Trophoblast cell (in vitro differentiated cells and primary cell): ENCODE results near the gene CDYL.

Experiments
- DNase-seq, 2 donors: peaks; one replicate each; pipeline ENCODE4 v3.0.0-alpha.2; 2016
- H2AFZ ChIP-seq: 2 replicates; pipeline ENCODE4 v1.6.1; 2013; ENCODE audit warnings: low read length, moderate library complexity, mild to moderate bottlenecking; ENCODE audit not compliant: insufficient read depth, poor library complexity
- H2AK5ac ChIP-seq: 2 replicates; pipeline ENCODE4 v1.6.1; 2013; ENCODE audit warnings: mild to moderate bottlenecking, low read length
- H2BK120ac ChIP-seq: 2 replicates; pipeline ENCODE4 v1.6.1; 2013; ENCODE audit warnings: low read length, mild to moderate bottlenecking, moderate library complexity; ENCODE audit not compliant: insufficient read depth, poor library complexity
- H2BK12ac ChIP-seq: 2 replicates; pipeline ENCODE4 v1.6.1; 2013; ENCODE audit warnings: mild to moderate bottlenecking, low read length, moderate library complexity
- H2BK5ac ChIP-seq: 2 replicates; pipeline ENCODE4 v1.6.1; 2013; ENCODE audit warnings: low read length, low read depth, moderate library complexity, mild to moderate bottlenecking; ENCODE audit not compliant: poor library complexity
- H3K14ac ChIP-seq: 2 replicates; pipeline ENCODE4 v1.6.1; 2013; ENCODE audit warnings: mild to moderate bottlenecking, low read length
- H3K18ac ChIP-seq: 2 replicates; pipeline ENCODE4 v1.6.1; 2013; ENCODE audit warnings: mild to moderate bottlenecking, low read length
- H3K23ac ChIP-seq: 2 replicates; pipeline ENCODE4 v1.6.1; 2013; ENCODE audit warnings: low read length
- H3K27ac ChIP-seq: 2 replicates; pipeline ENCODE4 v1.5.1; 2013; ENCODE audit warnings: low read depth, mild to moderate bottlenecking, inconsistent platforms, low read length, moderate library complexity
- H3K27me3 ChIP-seq: 2 replicates; pipeline ENCODE4 v1.6.1; 2013; ENCODE audit warnings: inconsistent platforms, mild to moderate bottlenecking, low read length, moderate library complexity; ENCODE audit not compliant: insufficient read depth
- H3K36me3 ChIP-seq, 2 experiments: 1 replicate in 1 of 2; 2 replicates in 1 of 2; pipeline ENCODE4 v1.6.1; 2013; ENCODE audit warnings: low read length in 2 of 2, mild to moderate bottlenecking in 2 of 2, moderate library complexity in 1 of 2; ENCODE audit not compliant: insufficient read depth in 2 of 2, control insufficient read depth in 1 of 2
- H3K4ac ChIP-seq: 2 replicates; pipeline ENCODE4 v1.6.1; 2013; ENCODE audit warnings: low read depth, mild to moderate bottlenecking, low read length, moderate library complexity
- H3K4me1 ChIP-seq, 2 experiments: 1 replicate in 1 of 2; 2 replicates in 1 of 2; pipeline ENCODE4 v1.6.1; 2013; ENCODE audit warnings: low read length in 2 of 2, mild to moderate bottlenecking in 2 of 2, moderate library complexity in 1 of 2; ENCODE audit not compliant: insufficient read depth in 2 of 2, control insufficient read depth in 1 of 2
- H3K4me2 ChIP-seq: 2 replicates; pipeline ENCODE4 v1.6.1; 2013; ENCODE audit warnings: inconsistent platforms, mild to moderate bottlenecking, low read length, moderate library complexity
- H3K4me3 ChIP-seq: 2 replicates; pipeline ENCODE4 v1.5.1; 2013; ENCODE audit warnings: mild to moderate bottlenecking, low read depth, low read length, inconsistent platforms
- H3K79me1 ChIP-seq: one replicate; pipeline ENCODE4 v1.6.1; 2013; ENCODE audit warnings: low read length
- H3K79me2 ChIP-seq: 2 replicates; pipeline ENCODE4 v1.6.1; 2013; ENCODE audit warnings: low read length, mild to moderate bottlenecking; ENCODE audit not compliant: control insufficient read depth, insufficient read depth, poor library complexity
- H3K9ac ChIP-seq: 2 replicates; pipeline ENCODE4 v1.6.1; 2013; ENCODE audit warnings: mild to moderate bottlenecking, low read length
- H3K9me3 ChIP-seq: 2 replicates; pipeline ENCODE4 v1.6.1; 2013; ENCODE audit warnings: low read depth, mild to moderate bottlenecking, control low read depth, inconsistent platforms, low read length; ENCODE audit not compliant: insufficient read depth
- H4K12ac ChIP-seq: 2 replicates; pipeline ENCODE4 v1.6.1; 2013; ENCODE audit warnings: low read depth, mild to moderate bottlenecking, low read length, moderate library complexity
- H4K8ac ChIP-seq: 2 replicates; pipeline ENCODE4 v1.6.1; 2013; ENCODE audit warnings: low read depth, mild to moderate bottlenecking, low read length, moderate library complexity
- H4K91ac ChIP-seq: one replicate; pipeline ENCODE4 v1.6.1; 2013; ENCODE audit warnings: low read depth, mild to moderate bottlenecking, low read length, moderate library complexity
- WGBS: extraction: QIAGEN DNeasy Blood & Tissue Kit; methylation state at CpG from one replicate; pipeline ENCODE4 v1.1.7; 2013; ENCODE audit warnings: missing lambda C conversion rate; ENCODE audit not compliant: insufficient read length, insufficient coverage; ENCODE audit errors: extremely low coverage; 5-methylcytosine and 5-hydroxymethylcytosine counted together

Gene CDYL

DNA sequence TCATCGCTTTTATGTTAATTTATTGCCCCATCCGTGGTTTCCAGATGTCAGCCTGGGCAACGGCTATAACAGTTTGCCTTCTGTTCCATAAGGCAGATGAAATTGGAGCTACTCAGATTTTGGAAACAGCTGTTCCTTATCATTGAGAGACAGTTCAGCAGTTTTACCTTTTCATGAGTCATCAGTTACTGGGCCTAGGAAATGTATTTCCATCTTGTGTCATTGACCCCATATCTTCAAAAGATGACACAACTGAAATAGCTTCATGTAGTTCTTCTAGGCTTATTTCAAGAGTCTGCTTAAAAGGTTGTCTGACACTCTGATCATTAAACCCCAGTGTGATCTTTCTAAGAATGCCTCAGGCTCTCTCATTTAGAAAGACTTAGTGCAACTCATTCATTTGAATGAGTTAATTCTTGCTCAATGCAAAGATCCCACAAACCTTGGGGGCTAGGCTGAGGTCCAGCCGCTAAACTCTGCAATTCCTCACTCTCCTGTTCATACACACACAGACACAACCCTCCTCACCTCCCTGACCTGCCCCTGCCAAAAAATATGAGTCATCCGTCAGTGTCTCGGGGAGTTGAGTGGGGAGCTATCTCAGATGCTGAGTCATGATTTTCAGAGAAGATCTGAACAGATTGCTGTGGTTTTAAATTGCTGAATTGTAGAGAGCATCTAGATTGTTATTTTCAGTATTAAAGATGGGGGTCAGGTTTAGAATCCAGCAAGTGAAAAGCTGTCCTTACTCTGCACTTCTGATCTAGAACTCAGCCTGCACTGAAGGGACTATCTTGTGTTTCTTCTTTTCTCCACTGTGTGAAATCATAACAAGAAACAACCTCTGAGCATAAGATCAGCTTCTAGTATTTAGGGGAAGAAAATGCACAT is 165.8 kb downstream of the CDYL start:
- peaks cover 3% of the 10 kb centered on the region for H3K79me1 ChIP-seq
- DNase-seq, result peak in 1 of 2 donors; percentile 40
- WGBS, result no CpG with 5 or more reads among the region's 6 CpGs

DNA sequence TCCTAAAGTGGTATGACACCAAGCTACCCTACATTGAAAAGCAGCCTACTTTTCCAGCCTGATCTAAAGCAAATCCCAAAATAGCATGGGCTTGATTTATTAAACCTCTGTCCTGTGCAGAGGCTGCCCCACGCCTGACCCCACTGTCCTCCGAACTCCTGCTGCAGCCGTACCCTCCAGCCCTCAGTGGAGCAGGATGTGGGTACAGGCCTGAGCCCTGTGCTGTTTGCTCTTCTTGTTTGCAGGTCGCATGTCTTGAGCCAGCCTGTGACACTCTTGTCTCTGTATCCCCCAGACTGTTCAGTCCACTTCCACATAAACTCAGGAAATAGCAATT is 166.4 kb downstream of the CDYL start:
- no CpG with 5 or more reads among the region's 4 CpGs for WGBS
- Histone ChIP-seq H3K9ac (no peak overlapping the region), H3K4me3 (no peak overlapping the region), H3K4me2 (no peak overlapping the region), H2AFZ (no peak overlapping the region), H3K36me3 (peaks cover 30 to 32% of the 10 kb centered on the region in 2 experiments), H2BK5ac (peak overlapping the region; percentile 18), H3K27ac (peak overlapping the region; percentile 78), H4K91ac (peak overlapping the region; percentile 29), H3K4ac (no peak overlapping the region), H3K18ac (no peak overlapping the region), H4K8ac (no peak overlapping the region), H3K4me1 (peaks cover 18 to 29% of the 10 kb centered on the region in 2 experiments), H3K79me1 (peaks cover 3% of the 10 kb centered on the region), H3K79me2 (no peaks in the 10 kb centered on the region), H2BK12ac (peak overlapping the region; percentile 27), H4K12ac (no peak overlapping the region), H2BK120ac (peak overlapping the region; percentile 5), H2AK5ac (no peak overlapping the region), H3K27me3 (no peaks in the 10 kb centered on the region), H3K23ac (no peak overlapping the region), H3K14ac (peak overlapping the region; percentile 16), H3K9me3 (peaks cover 2% of the 10 kb centered on the region)
- no peak for DNase-seq

More for the DNA sequence above, 165.8 kb downstream of the CDYL start:
- Histone ChIP-seq H4K12ac (no peak overlapping the region), H3K79me2 (no peaks in the 10 kb centered on the region), H3K27ac (peak overlapping the region; percentile 78), H2BK12ac (no peak overlapping the region), H3K9ac (no peak overlapping the region), H2BK120ac (no peak overlapping the region), H3K18ac (no peak overlapping the region), H4K8ac (no peak overlapping the region), H3K36me3 (peaks cover 31 to 32% of the 10 kb centered on the region in 2 experiments), H3K4me1 (peaks cover 13 to 23% of the 10 kb centered on the region in 2 experiments), H3K9me3 (peaks cover 2% of the 10 kb centered on the region), H3K14ac (no peak overlapping the region), H2BK5ac (no peak overlapping the region), H3K23ac (no peak overlapping the region), H2AFZ (no peak overlapping the region), H2AK5ac (no peak overlapping the region), H3K4me3 (no peak overlapping the region), H3K27me3 (no peaks in the 10 kb centered on the region), H3K4ac (no peak overlapping the region), H4K91ac (no peak overlapping the region), H3K4me2 (no peak overlapping the region)

DNA sequence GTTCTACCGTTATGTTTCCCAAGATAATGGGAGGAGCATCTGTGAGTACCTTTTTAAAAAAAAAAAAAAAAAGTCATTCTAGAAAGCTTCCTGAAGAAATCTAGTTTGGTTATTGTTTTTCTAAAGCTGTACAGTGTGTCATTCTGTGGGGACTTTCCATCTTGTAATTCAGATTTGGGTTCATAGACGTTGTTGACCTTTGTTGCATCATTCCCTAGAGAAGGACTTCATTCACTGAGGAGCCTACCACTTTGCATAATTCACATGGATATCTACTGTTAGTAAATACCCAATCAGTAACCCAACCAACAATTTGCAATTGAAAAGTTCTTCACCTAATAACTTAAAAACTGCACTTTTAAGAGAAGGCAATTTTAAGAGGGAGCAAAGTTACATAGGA is 167.5 kb downstream of the CDYL start:
- Histone ChIP-seq H3K4ac (no peak overlapping the region), H3K36me3 (peaks cover 30 to 38% of the 10 kb centered on the region in 2 experiments), H3K18ac (no peak overlapping the region), H4K12ac (no peak overlapping the region), H2BK12ac (no peak overlapping the region), H2AFZ (no peak overlapping the region), H3K14ac (no peak overlapping the region), H3K4me1 (peaks cover 27 to 37% of the 10 kb centered on the region in 2 experiments), H2AK5ac (no peak overlapping the region), H3K4me2 (no peak overlapping the region), H3K27ac (no peak overlapping the region), H2BK5ac (no peak overlapping the region), H3K23ac (no peak overlapping the region), H4K8ac (no peak overlapping the region), H3K4me3 (no peak overlapping the region), H3K9ac (no peak overlapping the region), H3K79me2 (no peaks in the 10 kb centered on the region), H4K91ac (no peak overlapping the region), H3K79me1 (peaks cover 3% of the 10 kb centered on the region), H3K27me3 (no peaks in the 10 kb centered on the region), H2BK120ac (no peak overlapping the region), H3K9me3 (peaks cover 2% of the 10 kb centered on the region)
- DNase-seq, result no peak
- WGBS, result no CpG with 5 or more reads among the region's 2 CpGs

DNA sequence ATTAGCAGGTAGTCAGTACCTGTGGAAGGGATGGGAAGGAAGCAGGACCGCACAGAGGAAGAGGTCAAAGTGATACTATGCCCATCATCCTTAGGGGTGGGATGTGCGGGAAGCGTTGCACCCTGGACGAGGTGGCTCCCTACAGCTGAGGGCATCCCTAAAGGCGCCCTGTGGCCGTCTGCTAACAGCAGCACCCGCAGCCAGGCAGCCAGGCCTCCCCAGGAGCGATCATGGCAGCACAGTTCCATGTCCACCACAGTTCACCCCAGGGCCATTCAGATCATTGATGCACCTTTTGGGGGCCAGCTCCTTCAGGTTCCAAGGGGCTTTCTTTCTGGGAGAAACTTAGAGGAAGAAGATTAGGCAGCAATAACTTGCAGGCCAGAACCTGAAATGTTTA is 168.1 kb downstream of the CDYL start:
- Histone ChIP-seq H3K9me3 (peaks cover 2% of the 10 kb centered on the region), H3K27me3 (no peaks in the 10 kb centered on the region), H3K27ac (no peak overlapping the region), H4K12ac (no peak overlapping the region), H4K91ac (no peak overlapping the region), H2AK5ac (no peak overlapping the region), H3K14ac (no peak overlapping the region), H3K4me2 (no peak overlapping the region), H3K79me1 (peaks cover 3% of the 10 kb centered on the region), H2AFZ (no peak overlapping the region), H3K4ac (no peak overlapping the region), H2BK12ac (no peak overlapping the region), H3K18ac (peak overlapping the region; percentile 19), H4K8ac (no peak overlapping the region), H3K9ac (no peak overlapping the region), H2BK5ac (no peak overlapping the region), H3K4me1 (peaks cover 27 to 37% of the 10 kb centered on the region in 2 experiments), H3K36me3 (peaks cover 30 to 40% of the 10 kb centered on the region in 2 experiments), H2BK120ac (no peak overlapping the region), H3K79me2 (no peaks in the 10 kb centered on the region), H3K23ac (peak overlapping the region; percentile 71), H3K4me3 (no peak overlapping the region)
- no CpG with 5 or more reads among the region's 8 CpGs for WGBS
- DNase-seq, result no peak
